ENCODE data around the gene PIGW. TPM values are rescaled to one million over a fixed set of nuclear protein-coding genes. Genes with fewer than 3 reads are reported as not detected.

Gene PIGW
- total and polyA plus RNA-seq, 9 of the 15 experiments (the other 6 are each of a cell fraction or from before 2014, with no cell fraction given), result 9.5 to 33.9 (median 21.2) TPM

- Histone ChIP-seq H3K4me1 (replicated peaks in 1 of 2; ENCODE audit: control insufficient read depth in 2 of 2, insufficient read depth in 2 of 2, low read length in 2 of 2) (peaks cover 4 to 13% of the 10 kb centered on the region in 2 experiments; a peak in 4 of 5 replicates), H3K36me3 (ENCODE audit: control insufficient read depth, insufficient read depth, low read length) (peaks cover 83% of the 10 kb centered on the region), H3K4me3 (no peak overlapping the region), H4K20me1 (replicated peaks; ENCODE audit: control insufficient read depth, insufficient read depth, low read length) (no peaks in the 10 kb centered on the region), H3K9ac (ENCODE audit: insufficient read depth in 1 of 2, low read depth in 2 of 2, low read length in 2 of 2) (no peak overlapping the region), H3K79me2 (ENCODE audit: control insufficient read depth, insufficient read depth, low read length) (peaks cover 4% of the 10 kb centered on the region), H3K27me3 (ENCODE audit: control insufficient read depth in 2 of 2, insufficient read depth in 2 of 2, low read length in 2 of 2) (no peaks in the 10 kb centered on the region), H3K27ac (ENCODE audit: extremely low read depth, low read depth, low read length) (no peak overlapping the region), H3K4me2 (ENCODE audit: insufficient read depth, low read length) (no peak overlapping the region), H3K9me1 (ENCODE audit: control insufficient read depth, insufficient read depth, low read length) (no peaks in the 10 kb centered on the region), H3K9me3 (replicated peaks; ENCODE audit: control insufficient read depth, insufficient read depth, low read depth, low read length) (no peaks in the 10 kb centered on the region), H2AFZ (ENCODE audit: low read depth, low read length) (no peak overlapping the region)
- 80% methylated on average over 2 of the region's 2 CpGs for WGBS (ENCODE audit: insufficient coverage, low coverage, missing lambda C conversion rate)
- in situ Hi-C loops (cut with MboI), result no loop called here
- BruUV-seq (replicated peaks), result no TSS peak
- no peak for ATAC-seq
- CTCF ChIA-PET (ENCODE audit: low intra/inter-chr PET ratio), result no interaction called here
- FAIRE-seq, result no peak
- no peak for DNase-seq (ENCODE audit: extremely low read depth in 1 of 4, low spot score in 3 of 4)
- POLR2A ChIA-PET, result interaction anchor here (0.9 to 4.0 kb wide), 2 partner anchors 8 to 13 kb away, joined by 3 to 19 read pairs; no protein-coding TSS in a partner anchor
- intact Hi-C loops (cut with micrococcal nuclease), result no loop called here
- TF ChIP-seq XRCC4 (IDR thresholded peaks at IDR 0.05; ENCODE audit: extremely low read depth, insufficient read depth, insufficient read length) (no peak), BCLAF1 (IDR thresholded peaks at IDR 0.05; ENCODE audit: borderline replicate concordance in 1 of 2, control insufficient read depth in 1 of 2, low read depth in 2 of 2, low read length in 1 of 2) (no peak), RBM34 (IDR thresholded peaks at IDR 0.05; ENCODE audit: borderline replicate concordance, insufficient read depth, low read length) (no peak), THRB (CRISPR knock-in tag; conservative IDR thresholded peaks at IDR 0.05) (no peak), RBM15 (IDR thresholded peaks at IDR 0.05; ENCODE audit: insufficient read depth, low read length) (no peak), ZNF445 (CRISPR knock-in tag; IDR thresholded peaks at IDR 0.05; ENCODE audit: low read depth) (no peak), POLR3A (IDR thresholded peaks at IDR 0.05; ENCODE audit: borderline replicate concordance, extremely low read depth, insufficient read depth, insufficient read length) (no peak), CBX8 (IDR thresholded peaks at IDR 0.05; ENCODE audit: borderline replicate concordance, extremely low read depth, low read depth, low read length, poor library complexity, severe bottlenecking) (no peak), DMBX1 (CRISPR knock-in tag; IDR thresholded peaks at IDR 0.05; ENCODE audit: borderline replicate concordance) (no peak), TAF15 (IDR thresholded peaks at IDR 0.05; ENCODE audit: low read depth, low read length) (no peak), EP400 (IDR thresholded peaks at IDR 0.05) (no peak), KHSRP (IDR thresholded peaks at IDR 0.05) (no peak), TCF7 (IDR thresholded peaks at IDR 0.05; ENCODE audit: borderline replicate concordance) (no peak), ZNF551 (CRISPR knock-in tag; IDR thresholded peaks at IDR 0.05) (no peak)
- TF ChIP-seq, protein P1, sequence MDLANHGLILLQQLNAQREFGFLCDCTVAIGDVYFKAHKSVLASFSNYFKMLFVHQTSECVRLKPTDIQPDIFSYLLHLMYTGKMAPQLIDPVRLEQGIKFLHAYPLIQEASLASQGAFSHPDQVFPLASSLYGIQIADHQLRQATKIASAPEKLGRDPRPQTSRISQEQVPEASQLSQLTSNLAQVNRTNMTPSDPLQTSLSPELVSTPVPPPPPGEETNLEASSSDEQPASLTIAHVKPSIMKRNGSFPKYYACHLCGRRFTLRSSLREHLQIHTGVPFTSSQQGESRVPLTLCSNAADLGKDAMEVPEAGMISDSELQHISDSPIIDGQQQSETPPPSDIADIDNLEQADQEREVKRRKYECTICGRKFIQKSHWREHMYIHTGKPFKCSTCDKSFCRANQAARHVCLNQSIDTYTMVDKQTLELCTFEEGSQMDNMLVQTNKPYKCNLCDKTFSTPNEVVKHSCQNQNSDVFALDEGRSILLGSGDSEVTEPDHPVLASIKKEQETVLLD (IDR thresholded peaks at IDR 0.05), result no peak
These were observed 51.4 kb downstream of the PIGW start for GRCh38 chr17:36586138-36586537.
